LoVo (cell line): ENCODE data around the gene CASKIN1.

Experiments used
- DNase-seq: peaks from one replicate; pipeline ENCODE4 v3.0.0-alpha.2; 2016; ENCODE audit warnings: low spot score

Gene CASKIN1

DNA sequence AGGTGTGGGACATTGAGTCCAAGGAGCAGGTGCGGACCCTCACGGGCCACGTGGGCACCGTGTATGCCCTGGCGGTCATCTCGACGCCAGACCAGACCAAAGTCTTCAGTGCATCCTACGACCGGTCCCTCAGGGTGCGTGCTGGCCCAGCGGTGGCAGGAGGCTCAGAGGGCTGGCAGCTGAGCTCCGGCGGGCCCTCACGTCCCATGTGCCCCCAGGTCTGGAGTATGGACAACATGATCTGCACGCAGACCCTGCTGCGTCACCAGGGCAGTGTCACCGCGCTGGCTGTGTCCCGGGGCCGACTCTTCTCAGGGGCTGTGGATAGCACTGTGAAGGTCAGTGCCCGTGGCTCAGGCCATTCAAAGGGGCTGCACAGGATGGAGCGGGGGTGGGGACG, 20.4 kb downstream of the CASKIN1 start:
- DNase-seq: no peak

DNA sequence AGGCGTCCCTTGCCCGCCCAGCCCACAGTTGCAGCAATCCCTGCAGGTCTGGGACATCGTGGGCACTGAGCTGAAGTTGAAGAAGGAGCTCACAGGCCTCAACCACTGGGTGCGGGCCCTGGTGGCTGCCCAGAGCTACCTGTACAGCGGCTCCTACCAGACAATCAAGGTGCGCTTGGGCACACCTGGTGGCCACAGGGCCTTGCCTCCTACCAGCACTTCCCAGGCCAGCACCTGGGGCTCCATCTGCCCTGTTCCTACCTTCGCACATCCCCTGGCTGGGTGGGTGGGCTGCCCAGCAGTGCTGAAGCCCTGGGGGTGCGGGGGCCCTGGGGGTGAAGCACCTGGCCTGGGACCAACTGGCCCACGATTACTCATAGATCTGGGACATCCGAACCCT, 21.0 kb downstream of the CASKIN1 start:
- DNase-seq: no peak

DNA sequence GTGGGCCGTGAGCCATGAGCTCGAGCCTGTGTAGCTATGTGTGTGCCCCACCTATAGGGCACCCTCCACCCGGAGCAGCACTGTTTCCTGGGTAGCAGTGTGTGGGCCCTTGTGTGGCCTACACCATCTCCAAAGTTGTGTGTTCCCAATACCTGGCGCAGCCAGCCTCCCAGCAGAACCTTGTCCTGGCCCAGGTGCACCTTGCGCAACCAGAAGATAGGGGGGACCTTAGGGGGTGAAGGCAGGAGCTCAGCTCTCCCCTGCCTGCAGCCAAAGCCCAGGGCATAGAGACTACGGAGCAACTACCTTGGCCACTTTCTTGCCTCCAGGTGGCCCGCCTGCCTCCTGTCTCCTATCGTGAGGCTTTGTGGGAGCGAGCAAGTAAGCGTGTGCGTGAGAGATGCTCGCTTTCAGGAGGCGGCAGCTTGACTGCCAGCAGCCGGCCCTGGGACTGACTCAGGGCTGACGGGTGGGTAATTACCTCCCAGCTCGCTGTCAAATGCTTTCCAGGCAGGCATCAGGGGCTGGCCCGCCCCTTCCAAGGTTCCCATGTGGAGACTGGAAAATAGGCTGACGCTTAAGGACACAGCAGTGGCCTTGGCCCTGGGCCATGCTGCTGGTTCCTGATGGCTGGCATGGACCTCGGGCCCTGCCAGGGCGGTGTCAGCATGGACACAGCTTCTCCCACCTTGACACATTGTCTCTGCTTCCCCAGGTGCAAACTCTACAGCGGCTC, 21.8 kb downstream of the CASKIN1 start:
- no peak for DNase-seq

- DNase-seq: no peak
Observed at GRCh38 chr16:2173916-2174315, 22.5 kb downstream of the CASKIN1 start.

DNA sequence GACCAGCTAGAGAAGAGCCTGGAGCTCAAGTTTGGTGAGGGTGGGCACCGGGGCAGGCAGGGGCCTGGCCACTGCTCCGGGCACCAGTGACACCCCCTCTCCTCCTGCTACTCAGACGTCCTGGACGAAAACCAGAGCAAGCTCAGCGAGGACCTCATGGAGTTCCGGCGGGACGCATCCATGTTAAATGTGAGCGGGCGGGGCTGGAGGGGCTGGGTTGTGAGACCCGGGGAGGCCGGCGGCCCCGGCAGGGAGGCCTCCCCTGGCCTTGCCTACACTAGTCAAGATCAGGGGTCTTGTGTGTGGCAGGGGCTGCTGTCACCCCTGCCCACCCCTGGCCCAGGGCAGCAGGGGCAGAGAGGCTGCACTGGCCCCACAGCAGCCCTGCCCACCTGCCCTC, 23.0 kb downstream of the CASKIN1 start:
- DNase-seq: no peak

DNA sequence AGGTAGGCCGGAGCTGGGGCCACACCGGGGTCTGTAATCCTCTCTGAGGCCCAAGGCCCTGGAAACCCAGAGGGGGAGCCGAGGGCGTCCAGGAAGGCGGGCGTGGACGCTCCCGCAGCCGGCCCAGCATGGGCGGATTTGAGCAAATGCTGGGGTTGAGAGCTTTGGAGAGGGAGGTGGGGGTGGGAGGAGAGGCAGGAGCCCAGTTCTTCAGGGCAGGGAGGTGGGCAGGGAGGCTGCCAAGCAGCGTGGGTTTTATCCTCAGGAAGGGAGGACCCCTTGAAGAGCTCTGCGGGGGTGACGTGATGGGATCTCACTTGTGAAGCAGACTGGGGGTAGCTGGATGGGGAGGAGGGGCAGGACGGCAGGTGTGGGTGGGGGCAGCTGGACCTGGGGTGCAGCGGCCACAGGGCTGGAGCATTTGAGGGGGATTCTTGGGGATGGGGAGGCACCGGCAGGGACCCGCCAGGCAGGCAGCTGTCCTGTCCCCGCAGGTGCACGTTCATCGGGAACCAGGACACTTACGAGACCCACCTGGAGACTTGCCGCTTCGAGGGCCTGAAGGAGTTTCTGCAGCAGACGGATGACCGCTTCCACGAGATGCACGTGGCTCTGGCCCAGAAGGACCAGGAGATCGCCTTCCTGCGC, 23.6 kb downstream of the CASKIN1 start:
- DNase-seq: no peak

DNA sequence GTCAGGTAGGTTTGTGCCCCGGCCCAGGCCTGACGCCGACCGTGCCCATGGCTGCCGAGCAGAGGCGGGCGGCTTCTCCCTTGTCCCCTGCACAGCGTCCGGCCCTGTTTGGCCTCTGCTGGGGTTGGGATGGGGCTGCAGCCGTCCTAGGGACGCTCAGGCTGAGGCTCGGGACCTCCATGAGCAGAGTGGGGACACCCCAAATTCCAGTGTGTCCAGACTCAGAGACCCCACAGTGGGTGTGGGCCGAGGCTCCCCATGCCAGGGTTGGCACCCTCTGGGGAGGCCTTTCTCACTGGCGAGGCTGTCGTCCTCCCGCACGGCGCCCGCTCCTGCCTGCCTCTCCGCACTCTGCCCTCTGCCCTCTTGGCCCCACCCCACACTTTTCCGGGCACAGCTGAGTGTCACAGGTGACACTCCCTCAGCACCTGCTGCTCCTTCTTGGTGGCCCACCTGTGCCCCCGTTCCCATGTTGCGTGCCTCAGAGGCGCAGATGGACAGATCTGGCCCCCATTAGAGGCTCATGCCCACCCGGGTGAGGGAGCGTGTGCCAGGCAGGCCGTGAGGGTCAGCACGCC, 24.7 kb downstream of the CASKIN1 start:
- no peak for DNase-seq

DNA sequence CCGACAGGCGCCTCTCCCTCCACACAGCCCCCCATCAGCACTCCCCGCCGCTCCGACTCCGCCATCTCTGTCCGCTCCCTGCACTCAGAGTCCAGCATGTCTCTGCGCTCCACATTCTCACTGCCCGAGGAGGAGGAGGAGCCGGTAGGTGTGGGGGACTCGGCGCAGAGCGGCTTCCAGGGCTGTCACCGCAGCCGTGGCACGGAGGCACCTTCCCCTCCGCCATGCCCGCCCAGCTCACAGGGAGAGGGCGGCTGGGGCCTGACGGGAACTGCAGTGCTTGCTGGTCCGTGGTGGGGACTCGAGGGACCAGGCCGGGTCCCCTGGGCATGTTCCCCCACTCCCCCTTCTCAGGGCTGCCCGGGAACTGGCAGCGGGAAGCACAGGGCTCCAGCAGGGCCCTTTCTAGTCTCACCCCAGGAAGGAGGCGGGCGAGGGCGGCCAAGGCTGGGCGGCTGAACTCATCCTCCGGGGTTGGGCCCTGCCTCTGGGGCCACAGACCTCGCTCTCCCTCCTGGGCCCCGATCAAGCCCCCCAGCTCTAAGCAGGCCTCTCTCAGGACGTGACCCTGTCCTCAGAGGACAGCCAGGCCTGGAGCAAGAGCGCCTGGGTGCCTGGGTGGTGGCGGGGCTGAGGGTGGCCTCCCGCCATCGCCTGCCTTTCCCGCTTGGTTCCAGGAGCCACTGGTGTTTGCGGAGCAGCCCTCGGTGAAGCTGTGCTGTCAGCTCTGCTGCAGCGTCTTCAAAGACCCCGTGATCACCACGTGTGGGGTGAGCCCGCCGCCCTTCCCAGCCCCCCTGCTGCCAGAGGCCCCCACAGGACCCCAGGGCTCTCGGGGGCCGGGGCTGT, 25.6 kb downstream of the CASKIN1 start:
- DNase-seq: no peak

DNA sequence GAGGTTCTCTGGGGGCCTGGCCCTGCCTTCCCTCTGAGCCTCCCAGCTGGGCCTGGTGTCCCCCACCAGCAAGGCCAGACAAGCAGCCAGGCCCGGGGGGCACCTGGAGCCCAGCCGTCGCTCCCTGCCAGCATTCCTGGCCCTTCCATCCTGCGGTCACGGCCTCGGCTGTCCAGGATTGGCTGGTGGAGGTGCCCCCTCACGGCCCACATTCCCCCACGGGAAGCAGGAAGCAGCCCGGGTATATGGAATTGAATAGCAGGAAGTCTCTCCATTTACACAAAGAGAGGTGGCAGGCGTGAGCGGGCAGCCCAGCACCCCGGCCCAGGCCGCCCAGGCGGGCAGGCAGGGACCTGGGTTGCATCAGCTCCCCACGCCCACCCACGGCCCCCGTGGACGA, 26.3 kb downstream of the CASKIN1 start:
- no peak for DNase-seq

DNA sequence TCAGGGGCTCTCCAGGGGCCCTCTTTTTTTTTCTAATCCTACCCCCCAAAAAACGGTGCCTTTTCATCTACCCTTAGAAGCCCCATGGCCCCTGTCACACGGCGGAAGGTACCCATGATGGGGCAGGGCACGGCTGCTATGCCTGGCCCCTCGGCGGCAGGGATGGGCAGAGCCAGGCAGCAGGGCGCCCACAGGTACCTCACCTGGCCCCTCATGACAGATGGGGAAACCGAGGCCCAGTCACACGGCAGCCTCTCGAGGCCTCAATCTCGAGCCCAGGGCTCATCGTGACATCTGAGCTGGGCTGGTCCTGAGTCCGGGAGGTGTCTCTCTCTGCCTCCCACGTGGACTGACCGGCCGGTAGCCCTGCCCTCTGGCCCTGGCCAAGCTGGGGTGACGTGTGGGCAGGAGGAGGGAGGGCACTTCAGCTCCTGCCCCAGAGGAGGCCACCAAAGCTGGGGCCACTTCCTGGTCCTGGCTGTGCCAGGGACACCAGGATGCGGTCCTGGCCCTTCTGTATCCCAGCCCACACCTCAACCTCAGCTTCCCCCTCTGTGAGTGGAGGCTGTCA, 29.3 kb downstream of the CASKIN1 start:
- DNase-seq: no peak

DNA sequence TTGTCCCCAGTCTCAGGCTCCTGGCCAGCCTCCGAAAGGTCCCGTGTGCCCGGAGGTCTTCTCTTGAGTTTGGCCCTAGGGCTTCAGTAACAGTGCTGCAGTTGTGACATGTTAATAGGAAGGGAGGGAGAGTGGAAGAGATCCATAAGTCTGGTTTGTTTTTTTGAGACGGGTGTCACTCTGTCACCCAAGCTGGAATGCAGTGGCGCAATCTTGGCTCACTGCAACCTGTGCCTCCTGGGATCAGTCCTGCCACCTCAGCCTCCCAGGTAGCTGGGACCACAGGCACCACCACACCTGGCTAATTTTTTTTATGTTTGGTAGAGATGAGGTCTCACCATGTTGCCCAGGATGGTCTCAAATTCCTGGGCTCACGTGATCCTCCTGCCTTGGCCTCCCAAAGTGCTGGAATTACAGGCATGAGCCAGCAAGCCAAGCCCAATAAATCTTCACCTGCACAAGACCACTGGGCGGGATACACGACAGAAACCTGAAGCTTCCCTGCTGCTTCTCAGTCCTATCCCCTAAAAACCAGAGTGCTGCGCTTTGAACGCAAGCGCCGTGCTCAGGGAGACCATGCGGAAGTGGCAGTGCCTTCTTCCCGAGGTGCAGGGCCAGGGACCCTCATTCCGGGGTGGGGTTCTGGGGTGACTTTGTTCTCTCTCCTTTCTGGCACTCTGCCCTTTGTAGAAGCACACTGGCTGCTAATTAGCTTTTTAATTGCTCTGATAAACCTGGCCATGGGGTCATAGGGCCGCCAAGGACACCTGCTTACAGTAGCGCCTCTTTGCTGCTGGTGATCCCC, 29.9 kb downstream of the CASKIN1 start:
- DNase-seq: no peak

DNA sequence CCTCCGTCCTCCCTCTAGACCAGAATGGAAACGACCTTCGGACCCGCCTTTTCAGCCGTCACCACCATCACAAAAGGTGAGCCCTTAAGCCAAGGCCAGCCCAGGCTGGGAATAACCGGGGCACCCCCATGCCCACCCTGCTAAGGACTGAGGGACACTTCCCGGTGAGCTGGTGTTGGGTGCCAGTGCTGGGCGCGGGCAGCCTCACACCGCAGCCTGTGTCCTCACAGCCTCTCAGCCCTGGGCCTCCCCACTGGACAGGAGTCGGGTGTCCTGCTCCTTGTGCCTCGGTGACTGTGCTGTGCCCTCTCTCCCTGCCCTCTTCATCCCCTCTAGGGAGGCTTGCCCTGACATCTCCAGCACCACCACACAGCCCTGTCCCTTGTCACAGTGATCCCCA, 30.5 kb downstream of the CASKIN1 start:
- DNase-seq: no peak

DNA sequence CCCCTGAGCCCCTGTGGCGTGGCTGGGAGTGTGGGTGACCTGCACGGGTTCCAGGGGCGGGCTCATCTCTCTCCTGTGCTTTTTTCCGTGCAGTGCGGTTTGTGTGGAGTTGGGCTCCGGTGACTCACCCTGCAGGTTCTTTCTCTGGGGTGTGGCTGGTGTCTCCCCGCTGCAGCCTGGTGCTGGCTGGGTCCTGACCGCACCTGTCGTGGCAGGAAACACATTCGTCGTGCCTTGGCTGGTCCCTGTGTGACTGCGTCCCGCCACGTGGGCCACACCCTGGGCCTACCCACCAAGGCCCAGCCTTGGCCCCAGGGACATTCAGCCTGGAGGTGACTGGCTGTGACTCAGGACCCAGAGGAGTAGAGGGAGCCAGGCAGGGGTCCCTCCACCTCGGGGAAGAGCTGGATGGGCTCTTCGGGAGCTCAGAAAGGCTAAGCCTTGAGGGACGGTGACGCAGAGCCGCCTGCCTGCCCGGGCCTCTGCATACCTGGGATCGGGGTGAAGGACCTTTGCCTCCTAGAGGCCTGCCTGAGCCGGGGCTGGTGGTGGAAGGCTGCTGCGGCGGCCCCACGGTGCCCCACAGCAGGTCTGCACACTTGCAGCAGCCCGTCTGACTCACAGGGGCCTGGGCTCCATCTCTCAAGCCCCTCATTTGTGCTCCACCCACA, 33.1 kb downstream of the CASKIN1 start:
- peak; percentile 54 for DNase-seq

- no peak for DNase-seq
Observed at GRCh38 chr16:2162676-2163118, 33.7 kb downstream of the CASKIN1 start.

GRCh38 chr16:2161911-2162310, 34.5 kb downstream of the CASKIN1 start:
- no peak for DNase-seq

DNA sequence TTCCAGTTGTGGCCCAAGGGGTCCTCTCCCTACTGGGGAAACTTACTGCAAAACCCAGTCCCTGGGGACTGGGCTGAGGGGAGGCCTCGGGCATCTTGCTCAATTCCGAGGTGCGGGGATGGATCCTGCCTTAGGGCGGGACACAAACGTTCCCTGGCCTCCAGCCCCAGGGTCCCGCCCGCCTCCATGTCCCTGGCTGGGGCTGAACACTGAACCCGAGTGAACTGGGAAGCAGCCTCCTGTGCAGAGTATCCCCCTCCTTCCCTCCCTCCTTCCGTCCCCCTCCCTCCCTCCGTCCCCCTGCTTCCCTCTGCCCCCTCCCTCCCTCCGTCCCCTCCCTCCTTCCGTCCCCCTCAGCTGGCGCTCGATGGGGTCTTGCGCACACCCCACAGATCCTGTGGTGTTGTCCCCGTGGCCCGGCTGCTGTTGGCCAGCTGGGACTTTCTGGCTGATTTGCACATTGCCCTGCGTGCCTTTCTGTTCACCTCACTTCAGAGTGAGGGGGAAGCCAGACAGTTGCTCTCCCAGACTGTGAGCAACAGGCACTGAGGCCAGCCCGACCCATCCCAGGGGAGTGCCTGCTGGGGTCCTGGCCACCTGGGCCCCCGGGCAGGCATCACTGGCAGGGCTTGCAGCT, 35.4 kb downstream of the CASKIN1 start:
- DNase-seq: no peak

- DNase-seq: no peak
Observed at GRCh38 chr16:2159175-2159838, 37.1 kb downstream of the CASKIN1 start.

GRCh38 chr16:2158262-2158638, 38.2 kb downstream of the CASKIN1 start:
- DNase-seq: no peak

GRCh38 chr16:2157480-2158261, 38.7 kb downstream of the CASKIN1 start:
- DNase-seq: no peak
